ENCODE measurements around the gene TSC22D4. TPM values are rescaled to one million over a fixed set of nuclear protein-coding genes. Genes with fewer than 3 reads are reported as not detected.
A peak's percentile ranks its signal among the peaks of the same experiment; 100 is the strongest.

The TSC22D4 gene
- total RNA-seq, 1 donor = 18.5 TPM

DNA sequence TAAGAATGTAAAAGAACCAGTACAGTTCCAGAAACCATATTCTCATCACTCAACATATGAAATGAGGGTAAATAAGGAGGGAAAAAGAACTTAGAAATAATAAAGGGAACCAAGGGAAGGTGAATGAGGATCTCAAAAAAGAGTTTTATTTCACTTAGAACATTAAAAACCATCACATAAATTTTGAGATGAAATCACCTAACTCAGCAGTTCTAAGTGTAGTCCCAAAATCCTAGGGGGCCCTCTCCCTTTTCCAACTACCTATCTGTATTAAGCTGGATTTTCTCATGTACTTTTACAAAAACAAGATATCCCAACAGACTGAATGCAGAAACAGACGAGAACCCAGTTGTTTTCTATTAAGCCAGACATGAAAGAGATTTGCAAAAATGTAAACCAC lies 53.7 kb downstream of the TSC22D4 start:
- H3K36me3 ChIP-seq (ENCODE audit: insufficient read depth, low read length) = no peaks in the 10 kb centered on the region
- no peak overlapping the region for H3K4me3 ChIP-seq (ENCODE audit: insufficient read depth, low read length)
- H2AFZ ChIP-seq (ENCODE audit: low read length) = no peak overlapping the region
- H3K27ac ChIP-seq (ENCODE audit: low read depth, low read length) = no peak overlapping the region
- H3K79me2 ChIP-seq (ENCODE audit: insufficient read depth, low read length) = peaks cover 6% of the 10 kb centered on the region
- H4K20me1 ChIP-seq (ENCODE audit: insufficient read depth, low read length) = no peaks in the 10 kb centered on the region
- TF ChIP-seq, protein P1, sequence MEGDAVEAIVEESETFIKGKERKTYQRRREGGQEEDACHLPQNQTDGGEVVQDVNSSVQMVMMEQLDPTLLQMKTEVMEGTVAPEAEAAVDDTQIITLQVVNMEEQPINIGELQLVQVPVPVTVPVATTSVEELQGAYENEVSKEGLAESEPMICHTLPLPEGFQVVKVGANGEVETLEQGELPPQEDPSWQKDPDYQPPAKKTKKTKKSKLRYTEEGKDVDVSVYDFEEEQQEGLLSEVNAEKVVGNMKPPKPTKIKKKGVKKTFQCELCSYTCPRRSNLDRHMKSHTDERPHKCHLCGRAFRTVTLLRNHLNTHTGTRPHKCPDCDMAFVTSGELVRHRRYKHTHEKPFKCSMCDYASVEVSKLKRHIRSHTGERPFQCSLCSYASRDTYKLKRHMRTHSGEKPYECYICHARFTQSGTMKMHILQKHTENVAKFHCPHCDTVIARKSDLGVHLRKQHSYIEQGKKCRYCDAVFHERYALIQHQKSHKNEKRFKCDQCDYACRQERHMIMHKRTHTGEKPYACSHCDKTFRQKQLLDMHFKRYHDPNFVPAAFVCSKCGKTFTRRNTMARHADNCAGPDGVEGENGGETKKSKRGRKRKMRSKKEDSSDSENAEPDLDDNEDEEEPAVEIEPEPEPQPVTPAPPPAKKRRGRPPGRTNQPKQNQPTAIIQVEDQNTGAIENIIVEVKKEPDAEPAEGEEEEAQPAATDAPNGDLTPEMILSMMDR (IDR thresholded peaks at IDR 0.05; ENCODE audit: extremely low read depth, low read depth, low read length) = no peak
- H3K27me3 ChIP-seq (ENCODE audit: insufficient read depth, low read length) = no peaks in the 10 kb centered on the region
- DNase-seq (ENCODE audit: insufficient read length, low spot score, missing footprints) = no peak
- no peaks in the 10 kb centered on the region for H3K9me3 ChIP-seq (ENCODE audit: low read depth, low read length)
- no peak overlapping the region for H3K4me2 ChIP-seq (ENCODE audit: insufficient read depth, low read length)
- H3K4me1 ChIP-seq (ENCODE audit: insufficient read depth, low read length) = peaks cover 5% of the 10 kb centered on the region

DNA sequence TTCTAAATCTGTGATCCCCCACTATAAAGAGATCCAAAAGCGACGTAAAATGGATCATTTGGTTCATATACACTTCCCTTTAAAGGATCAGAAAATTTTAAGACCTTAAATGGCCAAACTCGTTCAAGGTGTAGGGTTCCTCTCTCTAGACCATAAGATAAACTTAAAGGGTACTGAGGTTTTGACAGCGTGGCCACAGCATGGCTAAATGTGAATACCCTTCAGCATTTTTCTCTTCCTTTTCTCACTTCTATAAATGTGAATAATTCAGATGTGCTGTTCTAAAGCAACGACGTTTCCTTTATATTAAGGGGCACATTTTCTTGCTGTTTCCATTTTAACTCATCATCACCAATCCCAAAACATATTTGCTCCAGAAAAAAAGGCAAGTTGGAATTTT lies 55.7 kb downstream of the TSC22D4 start:
- H4K20me1 ChIP-seq (ENCODE audit: insufficient read depth, low read length) = no peaks in the 10 kb centered on the region
- H3K36me3 ChIP-seq (ENCODE audit: insufficient read depth, low read length) = no peaks in the 10 kb centered on the region
- DNase-seq (ENCODE audit: insufficient read length, low spot score, missing footprints) = no peak
- no peak overlapping the region for H3K4me3 ChIP-seq (ENCODE audit: insufficient read depth, low read length)
- peaks cover 10% of the 10 kb centered on the region for H3K4me1 ChIP-seq (ENCODE audit: insufficient read depth, low read length)
- H3K27ac ChIP-seq (ENCODE audit: low read depth, low read length) = no peak overlapping the region
- H3K27me3 ChIP-seq (ENCODE audit: insufficient read depth, low read length) = no peaks in the 10 kb centered on the region
- no peaks in the 10 kb centered on the region for H3K79me2 ChIP-seq (ENCODE audit: insufficient read depth, low read length)
- TF ChIP-seq, protein P1 (IDR thresholded peaks at IDR 0.05; ENCODE audit: extremely low read depth, low read depth, low read length) = no peak
- no peaks in the 10 kb centered on the region for H3K9me3 ChIP-seq (ENCODE audit: low read depth, low read length)
- no peak overlapping the region for H2AFZ ChIP-seq (ENCODE audit: low read length)
- H3K4me2 ChIP-seq (ENCODE audit: insufficient read depth, low read length) = no peak overlapping the region

DNA sequence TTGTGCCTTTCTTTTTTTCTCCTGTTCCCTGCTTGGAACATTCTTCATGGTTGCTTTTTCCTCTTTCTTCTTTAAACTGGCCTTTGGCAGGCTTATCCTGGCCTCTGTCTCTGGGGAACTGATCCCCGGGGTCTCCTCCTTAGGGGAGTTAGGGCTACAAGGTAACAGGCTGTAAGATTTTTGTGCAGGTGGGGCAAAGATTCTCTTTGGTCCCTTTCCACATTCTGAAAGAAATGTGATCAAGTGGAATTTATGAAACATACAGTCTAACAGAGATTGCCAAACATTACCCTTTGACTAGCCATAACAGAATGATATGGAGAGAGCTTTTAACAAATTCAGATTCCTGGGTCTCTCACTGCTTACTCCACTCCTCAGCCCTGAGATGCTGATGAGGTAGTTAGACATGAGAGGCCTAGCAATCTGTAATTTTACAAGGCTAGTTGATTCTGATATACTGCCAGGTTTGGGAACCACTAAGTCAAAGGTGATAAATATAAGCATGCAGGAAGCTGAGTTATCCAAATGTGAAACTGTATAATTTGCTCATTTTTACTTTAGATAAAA lies 59.3 kb downstream of the TSC22D4 start:
- no peaks in the 10 kb centered on the region for H3K79me2 ChIP-seq (ENCODE audit: insufficient read depth, low read length)
- no peaks in the 10 kb centered on the region for H4K20me1 ChIP-seq (ENCODE audit: insufficient read depth, low read length)
- no peak for DNase-seq (ENCODE audit: insufficient read length, low spot score, missing footprints)
- no peaks in the 10 kb centered on the region for H3K27me3 ChIP-seq (ENCODE audit: insufficient read depth, low read length)
- no peaks in the 10 kb centered on the region for H3K36me3 ChIP-seq (ENCODE audit: insufficient read depth, low read length)
- no peak overlapping the region for H3K27ac ChIP-seq (ENCODE audit: low read depth, low read length)
- H3K4me1 ChIP-seq (ENCODE audit: insufficient read depth, low read length) = peaks cover 5% of the 10 kb centered on the region
- no peak overlapping the region for H3K4me3 ChIP-seq (ENCODE audit: insufficient read depth, low read length)
- TF ChIP-seq, protein P1 (IDR thresholded peaks at IDR 0.05; ENCODE audit: extremely low read depth, low read depth, low read length) = no peak
- no peaks in the 10 kb centered on the region for H3K9me3 ChIP-seq (ENCODE audit: low read depth, low read length)
- H2AFZ ChIP-seq (ENCODE audit: low read length) = no peak overlapping the region
- H3K4me2 ChIP-seq (ENCODE audit: insufficient read depth, low read length) = no peak overlapping the region

DNA sequence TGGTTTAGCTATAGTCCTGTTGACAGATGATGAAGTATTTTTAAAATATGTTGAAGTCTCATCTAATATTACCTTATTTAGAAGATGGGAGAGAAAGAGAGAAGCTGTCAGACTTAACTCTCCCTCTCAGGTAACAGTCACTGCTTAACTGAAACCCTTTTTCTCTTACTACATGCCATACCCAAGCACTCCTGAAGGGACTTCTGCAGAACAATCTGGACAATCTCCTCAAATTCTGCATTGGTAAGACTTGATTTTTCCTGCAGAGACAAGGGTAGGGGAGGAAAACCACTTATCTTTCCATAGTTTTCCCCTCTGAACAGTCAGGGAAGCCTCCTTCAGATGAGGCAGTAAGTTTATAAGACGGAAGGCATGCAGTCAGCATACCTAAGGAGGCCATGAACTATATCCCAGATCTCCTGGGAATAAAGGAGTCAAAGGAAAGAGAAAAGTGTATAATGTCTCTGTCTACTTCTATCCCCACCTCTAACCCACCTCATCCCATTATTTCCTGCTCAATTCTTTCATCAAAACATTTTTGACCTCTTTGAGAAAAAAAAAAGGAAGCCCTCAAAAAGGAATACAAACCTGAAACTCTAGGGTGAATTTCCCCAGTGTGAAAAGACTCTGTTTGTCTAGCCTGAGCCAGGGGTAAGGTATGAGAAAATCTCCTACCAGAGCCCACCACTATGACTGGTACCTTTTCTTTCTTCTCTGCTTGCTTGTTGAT lies 59.9 kb downstream of the TSC22D4 start:
- no peak for DNase-seq (ENCODE audit: insufficient read length, low spot score, missing footprints)
- no peaks in the 10 kb centered on the region for H4K20me1 ChIP-seq (ENCODE audit: insufficient read depth, low read length)
- no peaks in the 10 kb centered on the region for H3K27me3 ChIP-seq (ENCODE audit: insufficient read depth, low read length)
- no peak overlapping the region for H3K4me3 ChIP-seq (ENCODE audit: insufficient read depth, low read length)
- H3K36me3 ChIP-seq (ENCODE audit: insufficient read depth, low read length) = no peaks in the 10 kb centered on the region
- no peak overlapping the region for H3K27ac ChIP-seq (ENCODE audit: low read depth, low read length)
- H3K4me1 ChIP-seq (ENCODE audit: insufficient read depth, low read length) = peaks cover 5% of the 10 kb centered on the region
- no peak overlapping the region for H3K4me2 ChIP-seq (ENCODE audit: insufficient read depth, low read length)
- TF ChIP-seq, protein P1 (IDR thresholded peaks at IDR 0.05; ENCODE audit: extremely low read depth, low read depth, low read length) = no peak
- H3K79me2 ChIP-seq (ENCODE audit: insufficient read depth, low read length) = no peaks in the 10 kb centered on the region
- H2AFZ ChIP-seq (ENCODE audit: low read length) = peak overlapping the region; percentile 7
- no peaks in the 10 kb centered on the region for H3K9me3 ChIP-seq (ENCODE audit: low read depth, low read length)
